K562 (cell line): ENCODE data around the gene ZNF609. TPM values are rescaled to one million over a fixed set of nuclear protein-coding genes. Genes with fewer than 3 reads are reported as not detected.

Source experiments
- ELF4 ChIP-seq: fragments of 450-650 bp; formaldehyde crosslinking; IDR thresholded peaks from 2 replicates; pipeline ENCODE4 v1.4.0; 2022; ENCODE audit warnings: missing genetic modification characterization
- FOS ChIP-seq: IDR thresholded peaks from 3 replicates; pipeline ENCODE4 v1.6.1; 2011; ENCODE audit not compliant: insufficient read length; ENCODE audit errors: extremely low read depth
- HMG20B ChIP-seq: fragments of 250-450 bp; sonication (Bioruptor Pico); IDR thresholded peaks from 2 replicates; pipeline ENCODE4 v1.5.0; 2021; ENCODE audit warnings: mild to moderate bottlenecking
- HNRNPH1 ChIP-seq: fragments of 200-400 bp; formaldehyde crosslinking; optimal IDR thresholded peaks from 2 replicates; pipeline ENCODE3; 2017; ENCODE audit warnings: low read depth, mild to moderate bottlenecking, low read length, moderate library complexity
- JUNB ChIP-seq: fragments of 450-650 bp; formaldehyde crosslinking; conservative IDR thresholded peaks from 2 replicates; pipeline ENCODE4 v1.4.0; 2020; ENCODE audit warnings: mild to moderate bottlenecking
- MAFF ChIP-seq: IDR thresholded peaks from 2 replicates; pipeline ENCODE4 v1.6.1; 2012; ENCODE audit warnings: low read length, improper control_type of control experiment
- MIER1 ChIP-seq: fragments of 450-650 bp; IDR thresholded peaks from 2 replicates; pipeline ENCODE4 v1.6.1; 2016; ENCODE audit warnings: antibody characterized with exemption, mild to moderate bottlenecking, low read depth
- MXI1 ChIP-seq: IDR thresholded peaks from 2 replicates; pipeline ENCODE4 v1.6.1; 2011; ENCODE audit warnings: low read depth, mild to moderate bottlenecking, improper control_type of control experiment, low read length
- SAFB ChIP-seq: fragments of 200-400 bp; formaldehyde crosslinking; IDR thresholded peaks from 2 replicates; pipeline ENCODE4 v1.6.1; 2017; ENCODE audit warnings: low read depth, low read length, borderline replicate concordance
- TOE1 ChIP-seq, 2 experiments: fragments of 450-650 bp in 1 of 2; sonication (generic) in 1 of 2; formaldehyde crosslinking in 1 of 2; IDR thresholded peaks; 2 replicates each; pipeline versions ENCODE4 v1.7.1 to v1.8.0; 2016 to 2022; ENCODE audit warnings: borderline replicate concordance in 2 of 2, mild to moderate bottlenecking in 2 of 2, antibody characterized with exemption in 1 of 2, inconsistent platforms in 1 of 2, low read depth in 1 of 2, missing genetic modification reagents in 1 of 2, moderate library complexity in 1 of 2
- ZBTB43 ChIP-seq: sonication (generic); formaldehyde crosslinking; IDR thresholded peaks from 2 replicates; pipeline ENCODE4 v1.8.0; 2023; ENCODE audit warnings: mild to moderate bottlenecking, missing genetic modification reagents
- ZFP91 ChIP-seq: sonication (generic); formaldehyde crosslinking; IDR thresholded peaks from 2 replicates; pipeline ENCODE4 v1.8.0; 2022; ENCODE audit warnings: mild to moderate bottlenecking, missing genetic modification reagents
- ZNF444 ChIP-seq: fragments of 250-450 bp; sonication (Bioruptor Pico); IDR thresholded peaks from 2 replicates; pipeline ENCODE4 v1.4.0; 2020; ENCODE audit warnings: mild to moderate bottlenecking, moderate library complexity
- ZNF609 ChIP-seq: sonication (generic); formaldehyde crosslinking; IDR thresholded peaks from 2 replicates; pipeline ENCODE4 v1.8.1; 2023; ENCODE audit warnings: missing genetic modification reagents, mild to moderate bottlenecking, borderline replicate concordance
- ZNF830 ChIP-seq: fragments of 250-450 bp; sonication (Bioruptor Pico); IDR thresholded peaks from 2 replicates; pipeline ENCODE4 v1.5.0; 2021; ENCODE audit warnings: mild to moderate bottlenecking
- ZSCAN32 ChIP-seq: fragments of 450-650 bp; formaldehyde crosslinking; IDR thresholded peaks from 2 replicates; pipeline ENCODE4 v1.4.0; 2020; ENCODE audit warnings: mild to moderate bottlenecking, moderate library complexity
- polyA plus RNA-seq, 8 experiments: library from polyadenylated mRNA; depleted of rRNA in 4 of 8; stranded (reverse) in 5 of 8; unstranded in 3 of 8; fragments of >200 nt; fragmentation: Nextera tagmentation in 2 of 8; fragmentation: Illumina TruSeq in 1 of 8; extraction: Ambion mirVana in 2 of 8; extraction: Trizol in 1 of 8; gene quantifications; 2 replicates each; pipeline versions ENCODE4 v1.2.1 to v1.2.3, GENCODE V29; 2011 to 2014; ENCODE audit warnings: inconsistent platforms in 1 of 8, missing spikeins in 1 of 8
- total RNA-seq, 7 experiments: library from RNA; depleted of rRNA in 6 of 7; stranded (reverse); fragments of >200 nt in 6 of 7; fragmentation: Illumina TruSeq in 2 of 7; extraction: Trizol in 2 of 7; gene quantifications; 2 replicates each; pipeline versions ENCODE4 v1.2.1 to v1.2.3, GENCODE V29; 2011 to 2021; ENCODE audit warnings: low replicate concordance in 1 of 7

ZNF609 gene
- total and polyA plus RNA-seq, 9 of the 15 experiments (the other 6 are each of a cell fraction or from before 2014, with no cell fraction given) = 3.0 to 38.7 (median 17.8) TPM

- TF ChIP-seq JUNB (CRISPR knock-in tag) = no peak
- TF ChIP-seq HMG20B (CRISPR knock-in tag) = no peak
- TF ChIP-seq MIER1 = no peak
- TF ChIP-seq MXI1 = no peak
- TF ChIP-seq ZNF444 = no peak
- TF ChIP-seq ZSCAN32 = no peak
- TF ChIP-seq HNRNPH1 = no peak
- TF ChIP-seq FOS = no peak
- TF ChIP-seq ZBTB43 (CRISPR knock-in tag) = no peak
- peak; percentile 93 for TF ChIP-seq TOE1 (IDR thresholded peaks at IDR 0.05; ENCODE audit: borderline replicate concordance)
- TF ChIP-seq TOE1 (CRISPR knock-in tag; IDR thresholded peaks at IDR 0.05; ENCODE audit: borderline replicate concordance, low read depth) = 0 out of 2 replicates have a peak, but pooled peaks have one; percentile 59
- no peak for TF ChIP-seq ZNF830 (CRISPR knock-in tag)
- TF ChIP-seq SAFB = no peak
- no peak; the same call in 1 of the 2 replicates for TF ChIP-seq ZFP91 (CRISPR knock-in tag)
- TF ChIP-seq ELF4 (CRISPR knock-in tag) = peak; percentile 7; the same call in 1 of the 2 replicates
- no peak for TF ChIP-seq MAFF
- TF ChIP-seq ZNF609 (CRISPR knock-in tag) = no peak; the same call in 1 of the 2 replicates
These were observed at the start of gene ZNF609 (continued) for GRCh38 chr15:64460206-64460723.
